ENCODE measurements around the gene PIK3R5. TPM values are rescaled to one million over a fixed set of nuclear protein-coding genes. Genes with fewer than 3 reads are reported as not detected.

The PIK3R5 gene
- total RNA-seq, 1 experiment from 2014 or later, result 2.5 TPM

GRCh38 chr17:8939496-8940334 is 25.8 kb downstream of the PIK3R5 start:
- Histone ChIP-seq H3K4me3 (replicated peaks in 1 of 2; ENCODE audit: low read depth in 1 of 2, low read length in 2 of 2) (no peak overlapping the region), H2AFZ (ENCODE audit: low read depth, low read length, poor library complexity, severe bottlenecking) (no peak overlapping the region), H3K4me1 (ENCODE audit: control insufficient read depth in 1 of 2, insufficient read depth in 2 of 2, low read length in 2 of 2) (peaks cover 0 to 6% of the 10 kb centered on the region in 2 experiments; a peak in 1 of 4 replicates), H3K36me3 (ENCODE audit: control insufficient read depth in 1 of 2, insufficient read depth in 2 of 2, low read length in 2 of 2) (no peaks in the 10 kb centered on the region), H3K9me3 (ENCODE audit: control insufficient read depth in 1 of 2, insufficient read depth in 1 of 2, low read depth in 1 of 2, low read length in 2 of 2) (no peaks in the 10 kb centered on the region), H4K20me1 (ENCODE audit: insufficient read depth) (no peaks in the 10 kb centered on the region), H3K27me3 (ENCODE audit: insufficient read depth, low read length) (no peaks in the 10 kb centered on the region), H3K9ac (ENCODE audit: low read length) (no peak overlapping the region), H3K27ac (ENCODE audit: low read depth, low read length) (no peak overlapping the region), H3K9me2 (ENCODE audit: insufficient read depth) (no peaks in the 10 kb centered on the region), H3K79me2 (ENCODE audit: insufficient read depth, low read length) (no peaks in the 10 kb centered on the region), H3K4me2 (ENCODE audit: low read length) (no peak overlapping the region)
- intact Hi-C loops (cut with micrococcal nuclease), result no loop called here
- ChIA-PET POLR2A (no interaction called here), CTCF (no interaction called here), RAD21 (ENCODE audit: low non-redundant PET in 1 of 2, low total read pairs in 2 of 2, uncharacterized antibody in 2 of 2, unreplicated experiment in 2 of 2) (no interaction called here)
- no peak for DNase-seq (ENCODE audit: low read depth, low spot score)
- no peak for ATAC-seq
- TF ChIP-seq YY1 (IDR thresholded peaks at IDR 0.05; ENCODE audit: extremely low read depth, insufficient replicate concordance, low read depth, low read length) (no peak), CTCF (IDR thresholded peaks at IDR 0.05 in 2 of 3, conservative IDR thresholded peaks at IDR 0.05 in 1 of 3; ENCODE audit: borderline replicate concordance in 1 of 3, insufficient read depth in 1 of 3, low read depth in 2 of 3, low read length in 2 of 3) (no peak), POLR2A (IDR thresholded peaks at IDR 0.05; ENCODE audit: borderline replicate concordance, extremely low read depth, insufficient read depth, insufficient read length) (no peak), TCF7L2 (IDR thresholded peaks at IDR 0.05; ENCODE audit: borderline replicate concordance, extremely low read depth, insufficient read depth, insufficient read length) (no peak), EZH2phosphoT487 (IDR thresholded peaks at IDR 0.05; ENCODE audit: borderline replicate concordance) (no peak), CEBPB (IDR thresholded peaks at IDR 0.05; ENCODE audit: low read depth) (no peak), FOSL1 (IDR thresholded peaks at IDR 0.05; ENCODE audit: low read depth) (no peak), MAX (IDR thresholded peaks at IDR 0.05) (no peak), ZBTB33 (IDR thresholded peaks at IDR 0.05; ENCODE audit: extremely low read depth, insufficient replicate concordance, low read length) (no peak), CBX3 (IDR thresholded peaks at IDR 0.05; ENCODE audit: low read depth) (no peak), JUND (IDR thresholded peaks at IDR 0.05) (no peak), SP1 (IDR thresholded peaks at IDR 0.05; ENCODE audit: low read depth) (no peak), REST (IDR thresholded peaks at IDR 0.05; ENCODE audit: low read depth) (no peak), ATF3 (IDR thresholded peaks at IDR 0.05) (no peak), POLR2AphosphoS5 (IDR thresholded peaks at IDR 0.05; ENCODE audit: low read depth, low read length) (no peak), ZFX (IDR thresholded peaks at IDR 0.05) (no peak)
- no TSS peak for BruUV-seq (replicated peaks)

Data from HCT116 (cell line).